ENCODE results near the gene VCL.

DNA sequence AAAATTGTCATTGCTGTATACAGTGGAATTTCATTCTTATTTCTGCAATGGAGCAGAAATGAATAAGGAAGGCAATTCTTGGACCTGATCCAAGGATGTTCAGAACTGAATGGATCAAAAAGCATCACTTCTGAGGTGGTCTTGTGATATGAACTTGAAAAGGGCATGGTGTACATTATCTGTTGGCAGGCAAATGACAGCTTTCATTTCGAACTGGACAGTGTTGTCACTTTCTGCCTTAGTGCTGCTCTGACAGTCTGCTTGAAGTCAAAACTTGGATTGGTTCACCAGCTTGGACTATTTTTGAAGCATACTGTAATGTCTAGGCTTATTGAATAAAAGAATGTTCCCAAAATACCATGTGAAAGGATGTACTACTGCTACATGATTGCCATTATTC is 52.0 kb downstream of the VCL start:
- no peak for TF ChIP-seq GATA2 (IDR thresholded peaks at IDR 0.05; ENCODE audit: low read depth, low read length)
- TF ChIP-seq GATA3 (IDR thresholded peaks at IDR 0.05; ENCODE audit: low read depth, low read length), result no peak

Data from SH-SY5Y (cell line).